ENCODE data around the gene APIP.

The APIP gene

DNA sequence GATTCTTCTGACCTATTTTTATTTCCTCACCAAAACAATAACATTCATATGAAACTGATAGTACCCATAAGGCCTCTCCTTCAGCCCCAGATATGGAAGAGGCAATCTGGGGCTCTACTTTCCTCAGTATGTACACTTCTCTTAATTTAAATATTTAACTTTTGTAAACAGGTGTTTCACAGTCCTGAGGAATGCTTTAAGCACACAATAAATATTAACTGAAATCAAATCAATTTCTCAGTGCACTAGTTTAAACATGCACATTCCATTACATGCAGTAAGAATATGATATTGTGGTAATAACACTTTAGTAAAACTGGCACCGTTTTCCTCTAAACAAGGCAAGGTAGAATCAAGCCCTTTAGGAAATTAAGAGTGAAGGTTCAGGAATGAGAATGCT, 28.9 kb downstream of the APIP start:
- no peak for TF ChIP-seq TAF1 (IDR thresholded peaks at IDR 0.05; ENCODE audit: low read depth)
- TF ChIP-seq TEAD4 (IDR thresholded peaks at IDR 0.05), result no peak
- TF ChIP-seq, protein P1, sequence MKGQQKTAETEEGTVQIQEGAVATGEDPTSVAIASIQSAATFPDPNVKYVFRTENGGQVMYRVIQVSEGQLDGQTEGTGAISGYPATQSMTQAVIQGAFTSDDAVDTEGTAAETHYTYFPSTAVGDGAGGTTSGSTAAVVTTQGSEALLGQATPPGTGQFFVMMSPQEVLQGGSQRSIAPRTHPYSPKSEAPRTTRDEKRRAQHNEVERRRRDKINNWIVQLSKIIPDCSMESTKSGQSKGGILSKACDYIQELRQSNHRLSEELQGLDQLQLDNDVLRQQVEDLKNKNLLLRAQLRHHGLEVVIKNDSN (IDR thresholded peaks at IDR 0.05), result no peak
- TF ChIP-seq CEBPB (IDR thresholded peaks at IDR 0.05), result no peak
- no peak for TF ChIP-seq CREB1 (IDR thresholded peaks at IDR 0.05; ENCODE audit: low read depth)
- no peak for TF ChIP-seq YY1 (IDR thresholded peaks at IDR 0.05; ENCODE audit: low read depth)
- no peak for TF ChIP-seq EP300 (IDR thresholded peaks at IDR 0.05; ENCODE audit: borderline replicate concordance)

DNA sequence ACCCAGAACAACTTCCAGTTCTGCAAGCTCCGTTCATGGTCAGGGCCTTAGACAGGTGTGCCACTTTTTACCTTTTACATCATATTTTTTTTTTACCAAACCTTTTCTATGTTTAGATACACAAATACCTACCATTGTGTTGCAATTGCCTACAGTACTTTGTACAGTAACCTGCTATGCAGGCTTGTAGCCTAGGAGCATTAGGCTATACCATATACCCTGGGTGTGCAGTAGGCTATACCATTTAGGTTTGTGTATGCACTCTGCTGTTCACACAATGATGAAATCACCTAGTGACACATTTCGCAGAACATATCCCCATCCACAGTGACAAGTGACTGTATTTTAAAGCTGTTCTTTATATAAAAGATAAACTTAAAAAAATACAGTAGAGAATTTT, 29.6 kb downstream of the APIP start:
- no peak for TF ChIP-seq ZBTB7A (IDR thresholded peaks at IDR 0.05; ENCODE audit: low read depth)
- TF ChIP-seq EGR1 (IDR thresholded peaks at IDR 0.05), result no peak
- TF ChIP-seq RAD21 (IDR thresholded peaks at IDR 0.05; ENCODE audit: low read depth), result no peak
- no peak for TF ChIP-seq TCF12 (IDR thresholded peaks at IDR 0.05; ENCODE audit: low read depth)
- TF ChIP-seq TAF1 (IDR thresholded peaks at IDR 0.05; ENCODE audit: low read depth), result no peak
- no peak for TF ChIP-seq YY1 (IDR thresholded peaks at IDR 0.05; ENCODE audit: low read depth)
- TF ChIP-seq, protein P2, sequence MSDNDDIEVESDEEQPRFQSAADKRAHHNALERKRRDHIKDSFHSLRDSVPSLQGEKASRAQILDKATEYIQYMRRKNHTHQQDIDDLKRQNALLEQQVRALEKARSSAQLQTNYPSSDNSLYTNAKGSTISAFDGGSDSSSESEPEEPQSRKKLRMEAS (IDR thresholded peaks at IDR 0.05), result no peak
- TF ChIP-seq FOXM1 (IDR thresholded peaks at IDR 0.05; ENCODE audit: borderline replicate concordance, low read depth), result no peak
- TF ChIP-seq EP300 (IDR thresholded peaks at IDR 0.05; ENCODE audit: borderline replicate concordance), result no peak
- TF ChIP-seq CREB1 (IDR thresholded peaks at IDR 0.05; ENCODE audit: low read depth), result no peak
- TF ChIP-seq, protein P1 (IDR thresholded peaks at IDR 0.05), result no peak
- TF ChIP-seq, protein P3, sequence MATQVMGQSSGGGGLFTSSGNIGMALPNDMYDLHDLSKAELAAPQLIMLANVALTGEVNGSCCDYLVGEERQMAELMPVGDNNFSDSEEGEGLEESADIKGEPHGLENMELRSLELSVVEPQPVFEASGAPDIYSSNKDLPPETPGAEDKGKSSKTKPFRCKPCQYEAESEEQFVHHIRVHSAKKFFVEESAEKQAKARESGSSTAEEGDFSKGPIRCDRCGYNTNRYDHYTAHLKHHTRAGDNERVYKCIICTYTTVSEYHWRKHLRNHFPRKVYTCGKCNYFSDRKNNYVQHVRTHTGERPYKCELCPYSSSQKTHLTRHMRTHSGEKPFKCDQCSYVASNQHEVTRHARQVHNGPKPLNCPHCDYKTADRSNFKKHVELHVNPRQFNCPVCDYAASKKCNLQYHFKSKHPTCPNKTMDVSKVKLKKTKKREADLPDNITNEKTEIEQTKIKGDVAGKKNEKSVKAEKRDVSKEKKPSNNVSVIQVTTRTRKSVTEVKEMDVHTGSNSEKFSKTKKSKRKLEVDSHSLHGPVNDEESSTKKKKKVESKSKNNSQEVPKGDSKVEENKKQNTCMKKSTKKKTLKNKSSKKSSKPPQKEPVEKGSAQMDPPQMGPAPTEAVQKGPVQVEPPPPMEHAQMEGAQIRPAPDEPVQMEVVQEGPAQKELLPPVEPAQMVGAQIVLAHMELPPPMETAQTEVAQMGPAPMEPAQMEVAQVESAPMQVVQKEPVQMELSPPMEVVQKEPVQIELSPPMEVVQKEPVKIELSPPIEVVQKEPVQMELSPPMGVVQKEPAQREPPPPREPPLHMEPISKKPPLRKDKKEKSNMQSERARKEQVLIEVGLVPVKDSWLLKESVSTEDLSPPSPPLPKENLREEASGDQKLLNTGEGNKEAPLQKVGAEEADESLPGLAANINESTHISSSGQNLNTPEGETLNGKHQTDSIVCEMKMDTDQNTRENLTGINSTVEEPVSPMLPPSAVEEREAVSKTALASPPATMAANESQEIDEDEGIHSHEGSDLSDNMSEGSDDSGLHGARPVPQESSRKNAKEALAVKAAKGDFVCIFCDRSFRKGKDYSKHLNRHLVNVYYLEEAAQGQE (IDR thresholded peaks at IDR 0.05; ENCODE audit: low read depth), result no peak
- no peak for TF ChIP-seq NFIC (IDR thresholded peaks at IDR 0.05)
- TF ChIP-seq TEAD4 (IDR thresholded peaks at IDR 0.05), result no peak

DNA sequence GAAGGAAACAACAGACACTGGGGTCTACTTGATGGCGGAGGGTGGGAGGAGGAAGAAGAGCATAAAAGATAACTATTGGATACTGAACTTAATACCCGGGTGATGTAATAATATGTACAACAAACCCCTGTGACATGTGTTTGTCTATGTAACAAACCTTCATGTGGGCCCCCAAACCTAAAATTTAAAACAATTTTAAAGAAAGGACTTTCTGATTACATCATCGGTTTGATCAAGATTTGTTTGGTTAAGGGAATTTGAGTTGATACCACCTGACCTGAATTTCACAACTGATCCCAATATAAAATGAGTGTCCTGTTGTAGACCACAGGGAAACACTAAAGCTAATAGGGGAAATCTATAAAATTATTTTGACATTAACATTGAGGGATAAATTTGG, 34.3 kb downstream of the APIP start:
- TF ChIP-seq EP300 (IDR thresholded peaks at IDR 0.05; ENCODE audit: borderline replicate concordance), result no peak
- no peak for TF ChIP-seq EGR1 (IDR thresholded peaks at IDR 0.05)
- TF ChIP-seq TEAD4 (IDR thresholded peaks at IDR 0.05), result no peak
- no peak for TF ChIP-seq ZBTB7A (IDR thresholded peaks at IDR 0.05; ENCODE audit: low read depth)
- TF ChIP-seq CEBPB (IDR thresholded peaks at IDR 0.05), result no peak
- no peak for TF ChIP-seq TCF12 (IDR thresholded peaks at IDR 0.05; ENCODE audit: low read depth)
- TF ChIP-seq TAF1 (IDR thresholded peaks at IDR 0.05; ENCODE audit: low read depth), result no peak

DNA sequence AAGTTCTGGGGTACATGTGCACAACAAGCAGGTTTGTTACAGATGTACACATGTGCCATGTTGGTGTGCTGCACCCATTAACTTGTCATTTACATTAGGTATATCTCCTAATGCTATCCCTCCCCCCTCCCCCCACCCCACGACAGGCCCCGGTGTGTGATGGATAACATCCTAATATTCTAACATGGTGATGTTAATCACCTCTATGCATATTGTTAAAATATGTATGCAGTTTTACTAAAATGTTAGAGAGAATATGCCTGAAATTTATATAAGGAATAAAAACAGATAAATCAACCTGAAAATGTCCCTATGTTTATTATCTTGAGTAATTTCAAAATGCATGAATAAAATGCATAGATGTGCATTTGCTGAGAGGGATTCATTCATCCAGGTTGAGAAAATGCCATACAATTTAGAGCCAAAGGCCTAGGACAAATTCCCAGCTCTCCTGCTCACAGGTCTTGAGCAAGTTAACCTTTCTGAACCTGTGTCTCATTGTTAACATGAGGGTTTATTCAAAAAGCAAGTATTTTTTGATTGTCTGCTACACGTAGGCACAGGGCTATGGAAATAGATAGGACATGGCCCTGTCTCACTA, 38.7 kb downstream of the APIP start:
- TF ChIP-seq RAD21 (IDR thresholded peaks at IDR 0.05; ENCODE audit: low read depth) (no peak), NFIC (IDR thresholded peaks at IDR 0.05) (no peak), ZBTB7A (IDR thresholded peaks at IDR 0.05; ENCODE audit: low read depth) (no peak), TCF12 (IDR thresholded peaks at IDR 0.05; ENCODE audit: low read depth) (no peak), CEBPB (IDR thresholded peaks at IDR 0.05) (no peak), TEAD4 (IDR thresholded peaks at IDR 0.05) (no peak), CREB1 (IDR thresholded peaks at IDR 0.05; ENCODE audit: low read depth) (no peak), FOXM1 (IDR thresholded peaks at IDR 0.05; ENCODE audit: borderline replicate concordance, low read depth) (no peak), EGR1 (IDR thresholded peaks at IDR 0.05) (no peak)
- TF ChIP-seq, protein P1 (IDR thresholded peaks at IDR 0.05), result no peak
- TF ChIP-seq, protein P2 (IDR thresholded peaks at IDR 0.05), result no peak

DNA sequence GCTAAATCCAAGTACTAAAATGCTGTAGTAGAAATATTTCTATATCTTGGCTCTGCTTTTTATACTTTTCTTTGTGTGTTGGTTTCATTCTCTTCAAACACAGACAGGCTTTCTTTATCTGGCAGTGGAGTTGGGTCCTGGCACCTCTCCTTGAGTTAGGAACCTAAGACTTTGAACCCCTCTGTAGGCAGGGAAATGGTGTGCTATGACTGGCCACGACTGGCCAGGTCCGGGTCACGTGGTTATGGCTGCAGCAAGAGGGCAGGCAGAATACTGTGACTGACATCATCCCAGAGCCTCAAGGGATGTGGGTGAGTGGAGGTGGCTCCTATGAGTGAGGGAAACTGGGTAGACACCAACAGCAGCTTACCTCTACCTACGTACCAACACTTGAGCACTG, 42.0 kb downstream of the APIP start:
- TF ChIP-seq, protein P1 (IDR thresholded peaks at IDR 0.05), result no peak
- no peak for TF ChIP-seq ZBTB7A (IDR thresholded peaks at IDR 0.05; ENCODE audit: low read depth)
- no peak for TF ChIP-seq EGR1 (IDR thresholded peaks at IDR 0.05)
- TF ChIP-seq CEBPB (IDR thresholded peaks at IDR 0.05), result no peak

DNA sequence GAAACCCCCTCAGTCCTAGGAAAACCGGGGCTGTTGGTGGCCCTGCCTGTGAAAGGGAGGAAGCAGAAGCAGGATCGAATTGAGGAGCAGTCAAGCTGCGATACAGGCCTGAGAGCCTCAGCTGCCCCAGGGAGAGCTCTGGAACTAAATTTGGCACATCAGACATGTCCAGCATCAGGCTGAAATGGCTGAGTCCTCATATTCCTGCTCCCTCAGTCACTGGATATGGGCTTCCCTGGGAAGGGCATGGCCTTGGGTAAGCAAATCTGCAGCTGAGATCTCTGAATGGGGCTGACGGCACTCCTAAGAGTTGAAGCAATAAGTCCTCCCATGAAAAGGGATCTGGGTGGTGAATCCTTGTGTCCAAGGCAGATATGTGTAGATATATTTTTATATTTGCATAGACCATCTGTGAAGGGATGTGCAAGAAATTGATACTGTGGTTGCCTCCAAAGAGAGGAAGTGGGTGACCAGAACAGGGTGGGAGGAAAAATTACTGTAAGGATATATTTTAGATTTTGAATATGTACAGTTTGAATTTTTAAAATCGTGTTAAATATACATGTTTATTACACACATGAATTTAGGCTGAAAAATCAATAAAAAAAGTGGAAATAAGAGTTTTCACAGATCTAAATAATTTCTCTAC, 45.5 kb downstream of the APIP start:
- no peak for TF ChIP-seq NFIC (IDR thresholded peaks at IDR 0.05)
- TF ChIP-seq TAF1 (IDR thresholded peaks at IDR 0.05; ENCODE audit: low read depth), result no peak
- no peak for TF ChIP-seq TCF12 (IDR thresholded peaks at IDR 0.05; ENCODE audit: low read depth)
- TF ChIP-seq EGR1 (IDR thresholded peaks at IDR 0.05), result no peak
- no peak for TF ChIP-seq YY1 (IDR thresholded peaks at IDR 0.05; ENCODE audit: low read depth)
- no peak for TF ChIP-seq CREB1 (IDR thresholded peaks at IDR 0.05; ENCODE audit: low read depth)
- TF ChIP-seq TEAD4 (IDR thresholded peaks at IDR 0.05), result no peak
- TF ChIP-seq, protein P2 (IDR thresholded peaks at IDR 0.05), result no peak
- TF ChIP-seq, protein P3 (IDR thresholded peaks at IDR 0.05; ENCODE audit: low read depth), result no peak
- no peak for TF ChIP-seq EP300 (IDR thresholded peaks at IDR 0.05; ENCODE audit: borderline replicate concordance)
- TF ChIP-seq, protein P1 (IDR thresholded peaks at IDR 0.05), result no peak
- TF ChIP-seq RAD21 (IDR thresholded peaks at IDR 0.05; ENCODE audit: low read depth), result no peak
- TF ChIP-seq ZBTB7A (IDR thresholded peaks at IDR 0.05; ENCODE audit: low read depth), result no peak
- no peak for TF ChIP-seq CEBPB (IDR thresholded peaks at IDR 0.05)
- TF ChIP-seq FOXM1 (IDR thresholded peaks at IDR 0.05; ENCODE audit: borderline replicate concordance, low read depth), result no peak

All from Ishikawa (cell line).